ENCODE measurements around the gene CSAG1.
"Not testable (repeated sequence)": the region's sequence is repeated elsewhere in the genome, so short reads cannot be mapped to it uniquely, and the experiment has no call there.

Gene CSAG1

DNA sequence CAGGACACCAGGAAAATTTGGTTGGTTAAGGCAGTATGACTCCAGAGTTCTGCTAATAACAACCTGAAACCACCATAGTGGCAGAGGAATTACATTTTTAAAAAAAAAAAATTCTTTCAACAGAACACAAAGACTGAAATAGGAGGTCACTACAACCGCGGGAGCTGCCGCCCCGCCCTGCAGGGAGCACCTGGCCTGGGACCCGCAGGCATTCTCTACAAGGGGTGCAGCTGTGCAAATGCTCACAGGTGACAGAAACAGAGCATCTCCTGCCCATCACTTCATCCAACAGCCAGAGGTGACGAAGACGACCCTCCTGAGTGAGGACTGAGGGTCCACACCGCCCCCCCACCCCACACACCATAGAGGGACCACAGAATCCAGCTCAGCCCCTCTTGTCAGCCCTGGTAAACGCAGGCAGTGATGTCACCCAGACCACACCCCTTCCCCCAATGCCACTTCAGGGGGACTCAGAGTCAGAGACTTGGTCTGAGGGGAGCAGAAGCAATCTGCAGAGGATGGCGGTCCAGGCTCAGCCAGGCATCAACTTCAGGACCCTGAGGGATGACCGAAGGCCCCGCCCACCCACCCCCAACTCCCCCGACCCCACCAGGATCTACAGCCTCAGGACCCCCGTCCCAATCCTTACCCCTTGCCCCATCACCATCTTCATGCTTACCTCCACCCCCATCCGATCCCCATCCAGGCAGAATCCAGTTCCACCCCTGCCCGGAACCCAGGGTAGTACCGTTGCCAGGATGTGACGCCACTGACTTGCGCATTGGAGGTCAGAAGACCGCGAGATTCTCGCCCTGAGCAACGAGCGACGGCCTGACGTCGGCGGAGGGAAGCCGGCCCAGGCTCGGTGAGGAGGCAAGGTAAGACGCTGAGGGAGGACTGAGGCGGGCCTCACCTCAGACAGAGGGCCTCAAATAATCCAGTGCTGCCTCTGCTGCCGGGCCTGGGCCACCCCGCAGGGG, 35.3 kb downstream of the CSAG1 start, which contains the start of gene MAGEA3:
MAGEA3 (plus strand) TSS at position 843 of the 980 bp plus-strand sequence. CDS start 2,039 bp downstream, outside the sequence.
- not testable (repeated sequence) for DNase-seq

DNA sequence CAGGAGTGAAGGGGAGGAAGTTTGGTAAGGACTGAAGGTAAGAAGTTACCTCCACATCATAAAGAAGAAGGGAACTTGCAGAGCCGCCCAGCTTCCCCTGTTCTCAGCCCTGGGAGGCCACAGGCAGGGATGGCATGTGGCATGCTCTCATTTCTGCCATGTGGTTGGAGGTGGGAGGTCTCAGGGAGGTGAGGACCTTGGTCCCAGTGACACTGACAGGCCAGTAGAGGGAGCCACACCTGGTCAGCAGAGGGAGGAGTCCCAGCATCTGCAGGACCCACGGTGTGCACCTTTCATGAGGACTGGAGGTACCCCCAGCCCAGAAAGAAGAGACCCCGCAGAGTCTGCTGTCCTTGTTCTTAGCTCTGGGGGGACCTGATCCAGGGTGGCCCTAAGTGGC, 52.5 kb downstream of the CSAG1 start:
- DNase-seq, result not testable (repeated sequence)
